Endodermal cell (in vitro differentiated cells): ENCODE measurements around the gene CDH4. TPM values are rescaled to one million over a fixed set of nuclear protein-coding genes. Genes with fewer than 3 reads are reported as not detected.
A peak's percentile ranks its signal among the peaks of the same experiment; 100 is the strongest.

Experiments
- DNase-seq: peaks from one replicate; pipeline ENCODE4 v3.0.0-alpha.2; 2017
- H3K27ac ChIP-seq: 2 replicates; pipeline ENCODE4 v1.5.1; 2013; ENCODE audit warnings: mild to moderate bottlenecking, low read depth, low read length, moderate library complexity
- H3K27me3 ChIP-seq: 2 replicates; pipeline ENCODE4 v1.6.1; 2013; ENCODE audit warnings: mild to moderate bottlenecking, low read length, moderate library complexity; ENCODE audit not compliant: insufficient read depth, control insufficient read depth, poor library complexity, severe bottlenecking
- H3K36me3 ChIP-seq: 2 replicates; pipeline ENCODE4 v1.7.0; 2013; ENCODE audit warnings: mild to moderate bottlenecking, low read length, moderate library complexity; ENCODE audit not compliant: control insufficient read depth, insufficient read depth
- H3K4me1 ChIP-seq: one replicate; pipeline ENCODE4 v1.7.0; 2013; ENCODE audit warnings: low read length; ENCODE audit not compliant: control insufficient read depth, insufficient read depth
- H3K4me3 ChIP-seq: 2 replicates; pipeline ENCODE4 v1.5.1; 2013; ENCODE audit warnings: mild to moderate bottlenecking, low read length, moderate library complexity
- H3K9ac ChIP-seq: 2 replicates; pipeline ENCODE4 v1.6.1; 2013; ENCODE audit warnings: mild to moderate bottlenecking, low read length, moderate library complexity; ENCODE audit not compliant: poor library complexity, severe bottlenecking; ENCODE audit errors: extremely low read depth
- H3K9me3 ChIP-seq: 2 replicates; pipeline ENCODE4 v1.6.1; 2013; ENCODE audit warnings: mild to moderate bottlenecking, low read length, moderate library complexity; ENCODE audit not compliant: control insufficient read depth
- H3K27ac Mint-ChIP-seq: 2 replicates; pipeline ENCODE4 v1.8.0; 2020; ENCODE audit warnings: mixed read lengths
- H3K27me3 Mint-ChIP-seq: 2 replicates; pipeline ENCODE4 v1.8.0; 2021; ENCODE audit warnings: mild to moderate bottlenecking, mixed read lengths; ENCODE audit not compliant: insufficient read depth
- H3K36me3 Mint-ChIP-seq: 2 replicates; pipeline ENCODE4 v1.8.0; 2020; ENCODE audit warnings: low read depth, mixed read lengths
- H3K4me1 Mint-ChIP-seq: 2 replicates; pipeline ENCODE4 v1.8.0; 2020; ENCODE audit warnings: mixed read lengths
- H3K4me3 Mint-ChIP-seq: 2 replicates; pipeline ENCODE4 v1.8.0; 2020; ENCODE audit warnings: mild to moderate bottlenecking, moderate library complexity, mixed read lengths
- H3K9me3 Mint-ChIP-seq: 2 replicates; pipeline ENCODE4 v1.8.0; 2020; ENCODE audit warnings: mild to moderate bottlenecking, mixed read lengths
- WGBS, 2 experiments: methylation state at CpG; one replicate each; pipeline versions ENCODE4 v1.1.5 to v1.1.7; 2013; ENCODE audit warnings: missing lambda C conversion rate in 2 of 2, mixed read lengths in 1 of 2; ENCODE audit not compliant: insufficient coverage in 1 of 2, insufficient read length in 1 of 2; 5-methylcytosine and 5-hydroxymethylcytosine counted together
- total RNA-seq, 2 donors: library from RNA; stranded (reverse); fragmentation: NEBNext Ultra II Directional in 1 of 2; extraction: Animal tissue kit (Norgen Biotek cat#: 25700) in 1 of 2; gene quantifications; 2 replicates in 1 of 2; 3 replicates in 1 of 2; pipeline ENCODE4 v1.2.1, GENCODE V29; 2021
- TF ChIP-seq, protein P1 (sequence below): fragments of 200-600 bp; sonication (generic); conservative IDR thresholded peaks from 2 replicates; pipeline ENCODE4 v1.5.0; 2021; ENCODE audit warnings: antibody characterized with exemption, mild to moderate bottlenecking

Gene CDH4
- total RNA-seq, 2 donors from 2014 or later = 1.8 to 5.8 TPM

DNA sequence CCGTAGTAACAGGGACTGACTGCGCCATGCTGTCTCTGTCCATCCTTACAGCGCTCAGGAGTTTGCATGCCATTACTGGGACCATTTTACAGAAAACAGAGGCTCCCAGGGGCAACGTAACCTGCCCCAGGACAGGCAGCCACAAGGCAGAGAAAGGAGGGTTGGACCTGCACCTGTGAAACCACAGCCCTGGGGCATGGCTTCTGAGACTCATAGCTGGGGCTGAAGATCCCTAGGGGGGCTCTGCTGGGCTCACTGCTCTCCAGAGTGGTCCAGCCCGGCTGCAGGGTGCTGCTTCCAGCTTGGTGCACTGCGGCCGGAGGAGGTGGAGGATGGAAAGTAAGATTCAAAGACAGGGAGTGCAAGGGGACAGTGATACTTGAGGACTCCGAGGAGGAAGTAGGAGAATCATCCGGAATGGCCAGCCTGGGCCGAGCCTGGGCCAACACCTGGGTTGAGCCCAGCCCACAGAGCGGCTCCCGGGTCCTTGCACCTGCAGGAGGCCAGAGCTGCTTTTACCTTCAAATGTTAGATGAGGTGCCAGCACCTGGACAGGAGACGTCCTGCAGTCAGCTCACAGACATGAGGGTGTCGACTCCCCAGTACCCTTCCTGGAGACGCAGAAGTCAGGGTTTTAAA is 183.2 kb downstream of the CDH4 start:
- Histone ChIP-seq H3K27ac (peak overlapping the region; percentile 100), H3K4me1 (peaks cover 20% of the 10 kb centered on the region), H3K9ac (no peak overlapping the region), H3K4me3 (no peak overlapping the region), H3K36me3 (no peaks in the 10 kb centered on the region), H3K9me3 (no peaks in the 10 kb centered on the region), H3K27me3 (no peaks in the 10 kb centered on the region)
- 89 to 92% methylated on average over 14 to 15 of the region's 15 CpGs for WGBS, 2 experiments
- no peak for DNase-seq
- H3K36me3 Mint-ChIP-seq = no peaks in the 10 kb centered on the region
- TF ChIP-seq, protein P1, sequence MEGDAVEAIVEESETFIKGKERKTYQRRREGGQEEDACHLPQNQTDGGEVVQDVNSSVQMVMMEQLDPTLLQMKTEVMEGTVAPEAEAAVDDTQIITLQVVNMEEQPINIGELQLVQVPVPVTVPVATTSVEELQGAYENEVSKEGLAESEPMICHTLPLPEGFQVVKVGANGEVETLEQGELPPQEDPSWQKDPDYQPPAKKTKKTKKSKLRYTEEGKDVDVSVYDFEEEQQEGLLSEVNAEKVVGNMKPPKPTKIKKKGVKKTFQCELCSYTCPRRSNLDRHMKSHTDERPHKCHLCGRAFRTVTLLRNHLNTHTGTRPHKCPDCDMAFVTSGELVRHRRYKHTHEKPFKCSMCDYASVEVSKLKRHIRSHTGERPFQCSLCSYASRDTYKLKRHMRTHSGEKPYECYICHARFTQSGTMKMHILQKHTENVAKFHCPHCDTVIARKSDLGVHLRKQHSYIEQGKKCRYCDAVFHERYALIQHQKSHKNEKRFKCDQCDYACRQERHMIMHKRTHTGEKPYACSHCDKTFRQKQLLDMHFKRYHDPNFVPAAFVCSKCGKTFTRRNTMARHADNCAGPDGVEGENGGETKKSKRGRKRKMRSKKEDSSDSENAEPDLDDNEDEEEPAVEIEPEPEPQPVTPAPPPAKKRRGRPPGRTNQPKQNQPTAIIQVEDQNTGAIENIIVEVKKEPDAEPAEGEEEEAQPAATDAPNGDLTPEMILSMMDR = no peak
- H3K4me3 Mint-ChIP-seq = no peak overlapping the region
- peaks cover 56% of the 10 kb centered on the region for H3K4me1 Mint-ChIP-seq
- no peaks in the 10 kb centered on the region for H3K27me3 Mint-ChIP-seq
- H3K9me3 Mint-ChIP-seq = no peaks in the 10 kb centered on the region
- peak overlapping the region; percentile 83 for H3K27ac Mint-ChIP-seq

DNA sequence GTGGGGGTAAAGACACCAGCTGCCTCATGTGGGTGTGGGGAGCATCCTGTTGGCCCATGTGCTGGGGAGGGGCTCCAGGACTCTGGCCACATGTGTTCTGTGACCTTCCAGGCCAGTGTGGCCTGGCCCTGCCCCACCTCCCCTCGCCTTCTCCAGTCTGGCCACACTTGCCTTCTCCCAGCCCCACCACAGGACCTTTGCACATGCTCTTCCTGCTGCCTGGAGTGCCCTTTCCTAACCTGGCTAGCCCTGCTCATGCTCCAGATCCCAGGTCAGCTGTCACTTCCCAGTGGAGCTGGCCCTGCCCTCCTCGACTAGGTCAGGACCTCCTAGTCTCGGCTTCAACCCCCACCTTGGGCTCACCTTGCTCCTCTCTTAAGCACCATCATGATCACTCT is 183.8 kb downstream of the CDH4 start:
- H3K27me3 Mint-ChIP-seq = no peaks in the 10 kb centered on the region
- Histone ChIP-seq H3K36me3 (no peaks in the 10 kb centered on the region), H3K4me3 (no peak overlapping the region), H3K27me3 (no peaks in the 10 kb centered on the region), H3K9ac (no peak overlapping the region), H3K9me3 (no peaks in the 10 kb centered on the region), H3K27ac (peak overlapping the region; percentile 100), H3K4me1 (peaks cover 20% of the 10 kb centered on the region)
- DNase-seq = no peak
- TF ChIP-seq, protein P1 = no peak
- H3K4me3 Mint-ChIP-seq = peak overlapping the region; percentile 19
- H3K27ac Mint-ChIP-seq = peak overlapping the region; percentile 98
- peaks cover 54% of the 10 kb centered on the region for H3K4me1 Mint-ChIP-seq
- WGBS, 2 experiments = 73 to 82% methylated on average over 3 of the region's 3 CpGs
- H3K9me3 Mint-ChIP-seq = no peaks in the 10 kb centered on the region
- H3K36me3 Mint-ChIP-seq = no peaks in the 10 kb centered on the region

DNA sequence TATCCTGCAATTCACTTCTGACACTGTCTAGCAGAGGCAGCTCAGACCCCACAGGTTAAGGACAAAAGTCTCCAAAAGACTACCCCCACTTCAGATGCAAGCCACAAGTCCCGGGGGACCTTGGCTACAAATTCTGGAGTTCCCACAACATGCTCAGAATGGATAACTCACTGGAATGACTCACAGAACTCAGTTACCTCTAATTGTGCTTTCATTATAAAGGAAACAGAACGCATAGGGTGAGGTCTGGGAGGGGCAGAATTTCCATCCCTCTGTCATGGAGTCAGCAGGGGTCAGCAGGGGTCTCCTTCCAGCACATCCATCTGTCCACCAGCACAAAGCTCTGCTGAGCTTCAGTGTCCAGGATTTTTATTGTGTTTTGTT is 184.2 kb downstream of the CDH4 start:
- H3K4me1 ChIP-seq = peaks cover 20% of the 10 kb centered on the region
- Mint-ChIP-seq H3K9me3 (no peaks in the 10 kb centered on the region), H3K27me3 (no peaks in the 10 kb centered on the region), H3K4me1 (peaks cover 55% of the 10 kb centered on the region), H3K4me3 (peak overlapping the region; percentile 19), H3K27ac (peak overlapping the region; percentile 98), H3K36me3 (no peaks in the 10 kb centered on the region)
- H3K9me3 ChIP-seq = no peaks in the 10 kb centered on the region
- WGBS, 2 experiments = 15 to 44% methylated on average over 2 of the region's 2 CpGs
- H3K27me3 ChIP-seq = no peaks in the 10 kb centered on the region
- TF ChIP-seq, protein P1 = no peak
- H3K4me3 ChIP-seq = no peak overlapping the region
- H3K27ac ChIP-seq = peak overlapping the region; percentile 100
- H3K9ac ChIP-seq = no peak overlapping the region
- DNase-seq = no peak
- H3K36me3 ChIP-seq = no peaks in the 10 kb centered on the region
